Left lung (tissue), 10 donors: ENCODE results near the gene STK40. TPM values are rescaled to one million over a fixed set of nuclear protein-coding genes. Genes with fewer than 3 reads are reported as not detected.

Experiments
- ATAC-seq: fragments of 200-7000 bp; cut with Tn5 transposase; one replicate; pipeline ENCODE4 v1.9.1; 2020; ENCODE audit warnings: moderate library complexity
- DNase-seq, 4 donors: peaks; one replicate each; pipeline ENCODE4 v3.0.0-alpha.2; 2013 to 2020
- H3K27ac ChIP-seq, 2 donors: fragments of 200-600 bp; sonication (generic) in 1 of 2; one replicate each; pipeline versions ENCODE4 v1.5.0 to v1.8.0; 2020 to 2021
- H3K27me3 ChIP-seq, 2 donors: fragments of 200-600 bp; sonication (generic) in 1 of 2; one replicate each; pipeline versions ENCODE4 v1.5.0 to v1.8.0; 2020 to 2021
- H3K36me3 ChIP-seq, 2 donors: fragments of 200-600 bp; sonication (generic) in 1 of 2; one replicate each; pipeline versions ENCODE4 v1.5.0 to v1.8.0; 2020 to 2021
- H3K4me1 ChIP-seq, 2 donors: fragments of 200-600 bp; one replicate each; pipeline ENCODE4 v1.8.0; 2021
- H3K4me3 ChIP-seq, 2 donors: fragments of 200-600 bp; sonication (generic) in 1 of 2; one replicate each; pipeline versions ENCODE4 v1.5.0 to v1.8.0; 2020 to 2021; ENCODE audit warnings: mild to moderate bottlenecking in 1 of 2
- H3K9me3 ChIP-seq, 2 donors: fragments of 200-600 bp; sonication (generic) in 1 of 2; one replicate each; pipeline versions ENCODE4 v1.5.0 to v1.8.0; 2020 to 2021
- intact Hi-C, 2 donors: fragments of 100-400 bp; cut with DNase I; formaldehyde crosslinking; loops; one replicate each; pipeline versions ENCODE4 v1.11.2 to v1.14.2; 2022
- polyA plus RNA-seq, 6 donors: library from polyadenylated mRNA; unstranded; fragments of 120-200 nt; gene quantifications; one replicate each; pipeline ENCODE4 v1.2.1, GENCODE V29; 2013; ENCODE audit not compliant: insufficient read length in 6 of 6
- total RNA-seq, 2 donors: library from RNA; stranded (reverse); fragmentation: NEBNext Ultra II Directional; extraction: Animal tissue kit (Norgen Biotek cat#: 25700); gene quantifications; one replicate each; pipeline ENCODE4 v1.2.1, GENCODE V29; 2021
- TF ChIP-seq, protein P1 (sequence below), 2 donors: fragments of 200-600 bp; sonication (generic) in 1 of 2; IDR thresholded peaks; one replicate each; pipeline versions ENCODE4 v1.5.0 to v1.8.0; 2021; ENCODE audit warnings: antibody characterized with exemption in 2 of 2
- donor health status: DM: no; HTN: yes; CAD: no.
- donor health status: DM: no; HTN: no; CAD: no.

The STK40 gene
- total and polyA plus RNA-seq, 8 donors, result 29.3 to 97.7 (median 35.7) TPM

DNA sequence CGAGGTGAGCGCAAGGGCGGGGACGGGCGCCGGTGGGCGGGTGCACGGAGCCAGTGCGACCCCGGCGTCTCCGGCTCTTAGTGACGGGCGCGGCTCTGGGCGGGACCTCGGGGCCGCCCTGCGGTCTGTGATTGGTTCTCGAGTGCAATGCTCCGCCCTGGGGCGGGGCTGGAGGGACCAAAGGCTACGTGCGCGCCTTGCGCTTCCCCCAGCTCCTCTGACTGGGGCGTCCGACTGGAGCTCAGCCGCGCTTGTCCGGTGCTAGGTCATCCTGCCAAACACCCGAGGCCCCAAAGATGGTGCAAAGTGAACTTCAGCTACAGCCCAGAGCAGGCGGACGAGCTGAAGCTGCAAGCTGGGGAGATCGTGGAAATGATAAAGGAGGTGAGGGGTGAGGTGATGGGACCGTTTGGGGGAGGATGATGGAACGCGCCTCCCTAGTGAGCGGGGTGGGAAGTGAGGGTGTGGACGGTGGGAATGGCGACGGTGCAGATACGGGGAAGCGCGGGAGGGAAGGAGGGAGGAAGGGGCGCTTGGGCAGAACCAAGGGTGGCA, 78.7 kb downstream of the STK40 start:
- peaks cover 0 to 30% of the 10 kb centered on the region in 2 donors for H3K36me3 ChIP-seq
- peak overlapping the region; percentile 83 to 87 for H3K27ac ChIP-seq
- ATAC-seq (peak; percentile 95), DNase-seq (peak; percentile 92 to 97 (median 96))
- peaks cover 9 to 38% of the 10 kb centered on the region in 2 donors for H3K4me1 ChIP-seq
- intact Hi-C loops, result no loop called here
- peak overlapping the region; percentile 72 to 89 for H3K4me3 ChIP-seq
- TF ChIP-seq, protein P1, sequence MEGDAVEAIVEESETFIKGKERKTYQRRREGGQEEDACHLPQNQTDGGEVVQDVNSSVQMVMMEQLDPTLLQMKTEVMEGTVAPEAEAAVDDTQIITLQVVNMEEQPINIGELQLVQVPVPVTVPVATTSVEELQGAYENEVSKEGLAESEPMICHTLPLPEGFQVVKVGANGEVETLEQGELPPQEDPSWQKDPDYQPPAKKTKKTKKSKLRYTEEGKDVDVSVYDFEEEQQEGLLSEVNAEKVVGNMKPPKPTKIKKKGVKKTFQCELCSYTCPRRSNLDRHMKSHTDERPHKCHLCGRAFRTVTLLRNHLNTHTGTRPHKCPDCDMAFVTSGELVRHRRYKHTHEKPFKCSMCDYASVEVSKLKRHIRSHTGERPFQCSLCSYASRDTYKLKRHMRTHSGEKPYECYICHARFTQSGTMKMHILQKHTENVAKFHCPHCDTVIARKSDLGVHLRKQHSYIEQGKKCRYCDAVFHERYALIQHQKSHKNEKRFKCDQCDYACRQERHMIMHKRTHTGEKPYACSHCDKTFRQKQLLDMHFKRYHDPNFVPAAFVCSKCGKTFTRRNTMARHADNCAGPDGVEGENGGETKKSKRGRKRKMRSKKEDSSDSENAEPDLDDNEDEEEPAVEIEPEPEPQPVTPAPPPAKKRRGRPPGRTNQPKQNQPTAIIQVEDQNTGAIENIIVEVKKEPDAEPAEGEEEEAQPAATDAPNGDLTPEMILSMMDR (IDR thresholded peaks at IDR 0.05), result no peak
- no peaks in the 10 kb centered on the region for H3K9me3 ChIP-seq
- H3K27me3 ChIP-seq, result no peaks in the 10 kb centered on the region

DNA sequence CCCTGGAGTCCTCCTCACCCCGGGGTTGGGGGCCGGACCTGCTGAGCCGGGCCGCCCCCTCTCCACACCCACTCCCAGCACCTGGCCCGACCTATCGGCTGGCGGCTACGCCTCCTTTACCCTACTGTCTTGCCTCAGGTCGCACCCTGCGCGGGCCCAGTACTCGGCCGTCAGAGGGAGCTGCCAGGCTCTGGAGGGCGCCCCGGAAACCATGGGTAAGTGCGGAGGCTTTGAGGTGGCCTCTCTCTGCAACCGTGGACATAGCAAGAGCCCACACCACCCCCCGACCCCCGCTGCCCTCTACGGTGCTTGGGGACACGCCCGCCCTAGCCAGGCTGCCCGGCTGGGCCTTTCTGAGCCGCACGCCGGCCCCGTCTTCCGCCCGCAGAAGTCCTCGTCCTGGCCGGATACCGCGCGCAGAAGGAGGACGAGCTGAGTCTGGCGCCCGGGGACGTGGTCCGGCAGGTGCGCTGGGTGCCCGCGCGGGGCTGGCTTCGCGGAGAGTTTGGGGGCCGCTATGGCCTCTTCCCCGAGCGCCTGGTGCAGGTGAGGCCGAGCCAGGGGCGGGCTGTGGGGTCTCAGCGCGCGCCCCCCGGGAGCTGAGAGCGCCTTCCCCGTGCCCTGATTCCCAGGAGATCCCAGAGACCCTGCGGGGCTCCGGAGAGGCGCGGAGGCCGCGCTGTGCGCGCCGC, 79.4 kb downstream of the STK40 start, which contains the start of gene SH3D21:
TSS of gene SH3D21 (plus strand) at position 159 of the 692 bp plus-strand sequence. CDS start at position 212, 53 bp downstream.
- Histone ChIP-seq H3K4me1 (peaks cover 9 to 38% of the 10 kb centered on the region in 2 donors), H3K27ac (peak within 1 kb of the TSS; percentile 83 to 87), H3K27me3 (no peaks in the 10 kb centered on the region), H3K36me3 (peaks cover 0 to 36% of the 10 kb centered on the region in 2 donors), H3K9me3 (no peaks in the 10 kb centered on the region), H3K4me3 (peak within 1 kb of the TSS; percentile 72 to 89)
- peak; percentile 85 for ATAC-seq
- DNase-seq, result peak; percentile 28 to 90 (median 70)
- TF ChIP-seq, protein P1 (IDR thresholded peaks at IDR 0.05), result no peak
- intact Hi-C loops, result no loop called here

DNA sequence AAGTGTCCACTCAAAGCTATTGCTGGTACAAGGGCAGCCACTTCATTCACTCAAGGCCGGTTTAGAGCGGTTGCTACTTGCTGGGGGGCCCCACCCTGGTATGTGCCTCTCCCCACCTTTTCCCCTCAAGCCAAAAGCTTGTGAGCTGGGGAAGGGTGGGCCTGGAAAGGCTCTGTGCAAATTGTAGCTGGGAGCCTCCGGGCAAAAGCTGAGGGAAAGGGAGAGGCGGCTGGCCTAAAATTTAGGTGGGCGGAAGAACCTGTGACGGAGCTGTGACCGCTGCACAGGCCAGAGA, 79.9 kb downstream of the STK40 start:
- Histone ChIP-seq H3K36me3 (peaks cover 0 to 41% of the 10 kb centered on the region in 2 donors), H3K4me1 (peaks cover 9 to 42% of the 10 kb centered on the region in 2 donors), H3K27me3 (no peaks in the 10 kb centered on the region), H3K27ac (peak overlapping the region; percentile 83 to 87), H3K9me3 (no peaks in the 10 kb centered on the region), H3K4me3 (peak overlapping the region; percentile 72 to 89)
- TF ChIP-seq, protein P1 (IDR thresholded peaks at IDR 0.05), result no peak
- intact Hi-C loops, result no loop called here
- DNase-seq (peak in 2 of 4 donors; percentile 38 to 55), ATAC-seq (peak; percentile 47)

DNA sequence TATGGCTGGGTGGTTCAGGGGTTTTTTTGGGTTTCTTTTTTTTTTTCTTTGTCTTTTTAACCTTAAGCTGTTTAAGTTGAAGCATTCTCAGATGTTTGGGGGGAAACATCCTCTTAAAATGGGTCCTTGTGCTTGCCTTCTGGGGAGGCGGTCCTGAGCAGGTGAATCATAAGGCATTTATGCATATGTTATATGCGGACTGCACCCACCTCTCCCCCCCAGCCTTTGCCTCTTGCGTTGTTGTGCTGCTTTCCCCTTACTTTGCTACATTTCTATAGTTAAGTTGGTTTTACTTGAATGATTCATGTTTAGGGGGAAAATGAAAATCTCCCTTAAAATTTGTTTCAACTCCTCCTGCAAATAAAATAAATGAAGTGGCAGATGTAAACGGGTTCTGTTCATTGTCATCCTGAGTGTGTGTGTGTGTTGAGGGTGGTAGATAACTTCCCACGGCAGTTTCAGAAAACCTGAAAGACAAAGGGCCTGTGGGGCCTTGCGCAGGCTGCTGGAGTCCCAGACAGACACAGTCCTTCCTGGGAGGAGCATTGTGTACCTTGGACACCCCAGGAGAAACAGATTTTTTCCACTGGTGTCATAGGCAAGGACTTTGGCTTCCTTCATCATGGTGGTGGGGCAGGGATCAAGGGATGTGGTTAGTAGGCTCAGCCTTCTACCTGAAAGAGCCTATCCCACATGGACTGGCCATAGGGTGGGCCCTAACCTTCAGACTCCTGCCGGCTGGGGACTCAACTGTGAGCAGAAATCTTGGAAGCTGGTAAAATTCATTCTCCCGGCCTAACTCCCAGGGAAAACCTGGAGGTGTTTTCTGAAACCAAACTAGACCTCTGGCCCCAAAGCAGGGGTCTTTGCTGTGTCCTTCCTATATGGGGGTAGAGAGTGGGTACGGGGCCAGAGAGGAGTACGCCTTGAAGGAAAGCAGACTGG, 80.5 kb downstream of the STK40 start:
- H3K4me3 ChIP-seq, result peak overlapping the region in 1 of 2 donors; percentile 72
- DNase-seq (no peak), ATAC-seq (no peak)
- peak overlapping the region; percentile 83 to 87 for H3K27ac ChIP-seq
- peaks cover 0 to 45% of the 10 kb centered on the region in 2 donors for H3K36me3 ChIP-seq
- TF ChIP-seq, protein P1 (IDR thresholded peaks at IDR 0.05), result no peak
- no peaks in the 10 kb centered on the region for H3K27me3 ChIP-seq
- intact Hi-C loops, result no loop called here
- H3K9me3 ChIP-seq, result no peaks in the 10 kb centered on the region
- H3K4me1 ChIP-seq, result peaks cover 12 to 48% of the 10 kb centered on the region in 2 donors
